Measurements from ENCODE around the gene FBXL4.

The FBXL4 gene

DNA sequence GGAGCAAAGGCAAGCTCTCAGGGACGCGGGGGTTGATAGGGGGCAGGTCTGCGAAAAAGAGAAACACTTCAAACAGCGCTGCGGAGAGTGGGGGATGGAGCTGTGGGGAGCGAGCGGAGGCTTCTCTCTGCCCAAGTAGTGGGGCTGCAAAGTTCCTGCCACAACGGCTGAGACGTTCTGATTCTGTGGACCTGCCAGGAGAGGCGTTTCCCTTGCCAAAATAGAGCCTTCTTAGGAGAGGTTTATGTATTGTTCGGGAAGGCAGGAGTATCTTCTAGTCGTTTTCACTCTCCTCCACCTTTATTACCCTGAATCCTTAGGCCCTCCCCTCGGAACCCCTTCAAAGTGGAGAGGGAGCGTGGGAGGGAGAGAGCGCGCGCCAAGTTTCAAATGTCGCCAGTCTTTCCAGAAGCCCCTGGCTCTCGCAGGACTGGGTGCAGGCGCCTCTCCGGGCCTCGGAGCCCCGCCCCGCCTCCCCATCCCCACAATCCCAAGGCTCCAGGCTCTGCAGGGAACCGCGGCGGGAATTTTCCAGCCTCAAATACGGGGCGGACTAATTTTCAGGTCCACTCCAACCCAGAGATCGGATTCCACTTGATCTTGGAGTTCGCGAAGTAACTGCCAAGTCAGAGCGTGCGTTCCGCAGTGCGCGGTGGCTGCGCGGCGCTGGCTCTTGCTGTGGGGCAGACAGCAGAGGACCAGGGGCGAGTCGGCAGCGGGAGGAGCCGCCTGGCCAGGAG lies 123.4 kb downstream of the FBXL4 start:
- no peak for DNase-seq

GRCh38 chr6:98823428-98824161 lies 124.2 kb downstream of the FBXL4 start:
- no peak for DNase-seq

DNA sequence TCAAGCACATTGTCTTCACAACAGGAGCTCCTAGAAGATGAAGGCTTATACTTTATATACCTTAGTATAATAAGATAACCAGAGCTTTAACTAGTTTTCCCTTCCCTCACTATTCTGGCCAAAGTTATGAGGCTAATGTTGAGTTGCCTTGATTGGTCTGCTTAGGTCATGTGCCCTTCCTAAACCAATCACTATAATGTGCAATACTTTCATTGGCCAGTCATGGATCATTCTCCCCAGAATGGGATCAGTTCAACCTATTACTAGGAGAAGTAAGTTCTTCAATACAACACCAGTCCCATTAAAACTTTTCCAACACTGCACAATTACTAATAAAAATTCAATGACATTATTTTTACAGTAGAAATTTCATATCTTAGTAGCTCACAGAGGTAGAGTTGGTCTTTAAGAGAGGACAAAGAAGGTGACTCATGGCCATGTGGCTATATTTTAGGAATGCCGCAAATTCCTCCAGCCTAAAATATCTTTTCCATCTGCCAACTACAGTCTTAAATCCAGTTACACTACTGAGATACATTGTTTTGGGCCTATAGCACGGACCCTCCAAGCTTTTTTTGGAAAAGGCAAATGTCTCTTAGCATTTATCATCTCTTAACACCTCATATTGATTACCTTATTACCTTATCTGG lies 125.9 kb downstream of the FBXL4 start:
- no peak for DNase-seq
